Esophagus mucosa (tissue), 1 donor: Measurements from ENCODE around the gene PDE9A. TPM values are rescaled to one million over a fixed set of nuclear protein-coding genes. Genes with fewer than 3 reads are reported as not detected.

ENCODE experiments used
- ATAC-seq: fragments of 200-7000 bp; cut with Tn5 transposase; one replicate; pipeline ENCODE4 v1.9.1; 2020
- total RNA-seq: library from RNA; stranded (reverse); gene quantifications from one replicate; pipeline ENCODE4 v1.2.4, GENCODE V29; 2023
- donor health status: DM: yes; HTN: yes; CAD: no.

PDE9A gene
- total RNA-seq, 1 donor from 2014 or later, result 1.8 TPM

DNA sequence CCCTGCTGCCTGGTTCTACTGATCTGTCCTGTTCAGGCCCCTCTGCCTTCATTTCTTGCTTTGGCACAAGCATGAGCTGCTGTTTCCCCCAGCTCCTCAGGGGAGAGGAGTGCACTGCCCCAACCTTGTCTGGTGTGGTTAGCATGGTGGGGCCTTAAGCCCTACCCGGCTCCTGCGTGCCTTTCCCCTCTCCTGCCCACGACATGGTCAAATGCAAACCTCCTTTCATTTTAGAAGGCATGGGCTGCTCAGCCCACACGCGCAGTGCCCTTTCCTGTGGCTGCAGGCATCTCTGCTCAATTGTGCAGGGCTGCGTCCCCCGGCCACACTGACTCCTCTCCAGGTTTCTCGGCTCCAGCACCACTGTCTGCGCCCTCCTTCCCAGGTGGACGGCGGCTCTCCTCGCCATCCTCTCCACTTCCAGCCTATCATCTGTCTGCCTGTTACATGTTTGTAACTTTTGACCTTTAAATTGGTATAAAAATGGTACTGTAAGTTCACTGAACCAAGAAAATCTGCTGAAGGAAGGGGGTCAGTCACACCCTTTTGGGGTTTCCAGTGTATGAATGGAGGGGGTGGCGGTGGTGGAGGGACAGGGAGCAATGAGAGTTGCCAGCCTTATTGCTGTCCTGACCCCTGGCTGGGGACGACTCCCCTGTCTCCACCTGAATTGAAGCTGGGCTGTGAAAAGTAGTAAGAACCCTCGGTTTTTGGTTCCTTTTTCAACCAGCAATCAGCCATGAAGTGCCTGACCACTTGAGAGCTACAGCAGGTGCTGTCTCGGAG is 5.1 kb downstream of the PDE9A start:
- no peak for ATAC-seq

- no peak for ATAC-seq
Measured at GRCh38 chr21:42659416-42660117, 6.1 kb downstream of the PDE9A start.

DNA sequence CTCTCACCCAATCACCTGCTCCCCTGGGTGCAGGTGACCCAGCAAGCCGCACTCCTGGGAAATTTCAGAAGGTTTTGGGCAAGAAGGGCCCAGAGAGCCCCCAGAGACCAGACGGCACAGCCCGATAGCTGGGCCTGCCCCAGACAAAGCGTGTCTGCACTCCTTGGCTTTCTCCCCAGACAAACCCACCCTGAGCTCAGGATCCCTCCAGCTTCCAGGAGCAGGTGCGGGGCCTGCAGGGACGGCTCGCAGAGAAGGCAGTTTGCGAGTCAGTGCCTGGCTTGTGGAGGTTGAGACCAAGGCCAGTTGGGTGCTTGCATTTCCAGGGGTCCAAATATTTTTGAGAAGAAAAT is 6.7 kb downstream of the PDE9A start:
- ATAC-seq, result no peak

DNA sequence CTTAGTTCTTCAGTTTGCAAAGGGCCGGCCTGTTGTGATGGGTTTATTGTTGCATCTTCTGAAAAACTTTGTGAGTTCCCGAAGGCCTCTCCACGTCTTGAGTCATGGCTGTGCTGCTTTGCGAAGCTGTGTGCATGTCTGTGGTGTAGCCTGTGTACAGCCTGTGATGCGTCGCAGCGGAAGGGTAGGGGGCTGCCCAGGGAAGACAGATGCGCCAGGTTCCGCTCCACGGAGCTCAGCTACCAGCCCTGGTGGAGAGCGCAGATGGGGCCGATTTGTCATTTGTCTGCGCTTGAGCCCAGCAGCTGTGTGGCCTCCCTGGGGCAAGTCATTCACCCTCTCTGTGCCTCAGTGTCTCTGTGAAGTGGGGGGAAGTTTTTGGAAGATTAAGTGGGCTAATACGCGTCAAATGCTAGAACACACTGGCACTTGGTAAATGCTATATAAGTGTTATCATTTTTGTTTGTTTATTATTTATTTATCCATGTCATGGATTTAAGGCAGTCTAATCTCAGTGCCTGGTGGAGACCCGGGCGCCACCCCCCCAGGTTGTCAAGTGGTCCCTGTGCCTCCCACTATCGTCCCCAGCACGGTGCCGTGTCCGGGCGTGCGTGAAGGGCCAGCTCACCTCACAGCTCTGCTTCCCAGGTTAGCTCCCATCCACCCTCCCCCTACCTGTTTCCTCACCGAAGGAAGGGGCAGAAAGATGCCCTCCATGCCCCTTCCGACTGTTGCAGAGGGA is 8.4 kb downstream of the PDE9A start:
- ATAC-seq, result no peak

- ATAC-seq, result no peak
Measured at GRCh38 chr21:42662430-42663199, 9.2 kb downstream of the PDE9A start.

GRCh38 chr21:42663200-42663750 is 9.9 kb downstream of the PDE9A start:
- no peak for ATAC-seq

DNA sequence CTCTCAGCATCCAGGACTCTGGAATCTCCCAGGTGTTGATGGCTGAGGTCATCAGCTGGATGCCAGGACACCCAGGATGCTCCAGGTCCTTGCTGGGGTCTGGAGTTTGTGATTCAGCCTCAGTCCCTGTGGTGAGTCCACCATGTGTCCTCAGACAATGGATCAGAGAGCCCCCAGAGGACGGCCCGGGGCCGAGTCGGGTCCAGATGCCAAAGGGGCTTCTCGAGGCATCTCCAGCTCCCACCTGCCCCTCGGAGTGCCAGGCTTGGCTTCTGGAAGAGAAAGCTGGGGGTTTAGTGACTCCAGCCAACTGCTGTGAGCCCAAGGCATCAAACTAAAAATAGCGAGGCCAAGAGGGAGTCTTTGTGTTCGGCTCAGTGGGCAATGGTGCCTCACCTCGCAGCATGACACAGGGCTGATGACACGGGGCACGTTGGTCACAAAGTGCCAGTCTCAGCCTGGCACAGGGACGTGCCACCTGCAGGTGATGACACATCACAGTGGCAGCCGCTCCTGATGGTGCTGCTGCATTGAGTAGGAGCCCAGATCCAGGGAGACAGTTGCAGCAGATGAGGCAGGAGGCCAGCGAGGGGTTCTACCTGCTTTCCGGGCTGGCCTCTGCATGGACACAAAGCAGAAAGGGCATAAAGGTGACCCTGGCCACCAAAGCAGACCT is 10.6 kb downstream of the PDE9A start:
- no peak for ATAC-seq

GRCh38 chr21:42664614-42665013 is 11.2 kb downstream of the PDE9A start:
- ATAC-seq, result no peak

GRCh38 chr21:42665026-42665425 is 11.6 kb downstream of the PDE9A start:
- ATAC-seq, result no peak

DNA sequence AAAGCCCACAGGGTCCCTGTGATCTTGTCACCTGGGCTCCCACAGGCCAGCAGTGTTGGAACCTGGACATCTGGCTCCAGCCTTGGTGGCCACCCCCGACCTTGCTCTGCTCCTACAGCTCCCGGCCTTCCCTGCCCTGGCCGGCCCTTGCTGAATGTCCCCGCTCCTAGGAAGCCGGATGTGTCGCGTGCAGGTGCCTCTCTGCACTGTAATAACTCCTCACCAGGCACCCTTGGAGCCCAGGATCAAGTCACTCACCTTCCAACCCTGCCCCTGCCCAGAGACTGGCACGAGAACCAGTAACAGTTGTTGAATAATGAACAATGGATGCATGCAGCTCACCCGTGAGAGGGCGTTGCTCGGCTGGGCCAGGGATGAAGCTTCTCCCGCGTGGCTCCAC is 12.1 kb downstream of the PDE9A start:
- ATAC-seq, result no peak

GRCh38 chr21:42666023-42666747 is 12.8 kb downstream of the PDE9A start:
- no peak for ATAC-seq

DNA sequence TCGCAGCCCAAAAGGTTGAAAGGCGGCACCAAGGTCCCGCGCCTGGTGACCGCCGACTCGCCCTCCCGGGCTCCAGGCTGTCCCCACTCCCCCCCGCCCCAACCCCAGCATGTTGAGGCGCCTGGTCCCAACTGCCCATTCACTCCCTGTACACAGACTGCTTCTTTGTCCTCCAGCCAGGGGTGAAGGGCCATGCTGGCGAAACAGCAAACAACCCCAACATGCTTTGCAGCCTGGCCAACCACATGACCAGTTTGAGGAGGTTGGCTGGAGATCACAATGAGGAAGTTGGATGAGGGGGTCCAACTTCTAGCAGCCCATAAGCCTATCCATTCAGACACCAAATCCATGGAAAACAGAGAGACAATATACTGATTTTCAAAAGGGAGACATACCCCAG is 13.5 kb downstream of the PDE9A start:
- ATAC-seq, result no peak

GRCh38 chr21:42668298-42668992 is 15.0 kb downstream of the PDE9A start:
- ATAC-seq, result no peak

DNA sequence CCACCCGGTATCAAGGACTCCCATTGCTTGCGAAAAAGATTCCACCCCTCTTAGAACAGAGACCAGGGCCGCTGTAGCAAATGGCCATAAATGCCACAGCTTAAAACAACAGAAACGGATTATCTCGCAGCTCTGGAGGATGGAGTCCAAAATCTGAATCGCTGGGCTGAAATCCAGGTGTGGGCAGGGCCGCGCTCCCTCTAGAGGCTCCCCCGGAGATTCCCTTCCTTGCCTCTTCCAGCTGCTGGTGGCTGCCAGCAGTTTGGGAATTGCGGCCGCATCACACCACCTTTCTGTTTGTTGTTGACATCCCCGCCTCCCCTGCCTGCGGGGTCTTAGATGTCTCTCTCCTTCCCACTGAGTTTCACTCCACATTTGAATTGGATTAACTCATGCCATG is 15.6 kb downstream of the PDE9A start:
- no peak for ATAC-seq

GRCh38 chr21:42670058-42670880 is 16.8 kb downstream of the PDE9A start:
- ATAC-seq, result no peak

DNA sequence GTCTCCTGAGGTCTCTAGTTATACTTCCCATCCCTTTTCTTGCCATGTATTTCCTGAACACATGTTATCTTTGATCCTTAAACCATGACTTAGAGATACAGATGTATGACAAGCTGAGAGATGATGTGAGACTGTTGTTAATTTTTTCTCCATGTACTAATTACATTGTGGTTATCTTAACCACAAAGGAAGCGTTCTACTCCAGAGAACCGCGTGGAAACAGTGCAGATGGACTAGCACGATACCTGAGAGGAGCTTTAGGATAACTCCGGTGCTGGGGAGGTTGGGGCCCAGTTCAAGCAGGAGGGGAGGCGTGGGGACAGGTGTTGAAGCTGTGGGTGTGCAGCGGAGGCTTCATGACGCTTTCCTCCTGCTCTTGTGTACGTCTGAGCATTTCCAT is 17.5 kb downstream of the PDE9A start:
- no peak for ATAC-seq

DNA sequence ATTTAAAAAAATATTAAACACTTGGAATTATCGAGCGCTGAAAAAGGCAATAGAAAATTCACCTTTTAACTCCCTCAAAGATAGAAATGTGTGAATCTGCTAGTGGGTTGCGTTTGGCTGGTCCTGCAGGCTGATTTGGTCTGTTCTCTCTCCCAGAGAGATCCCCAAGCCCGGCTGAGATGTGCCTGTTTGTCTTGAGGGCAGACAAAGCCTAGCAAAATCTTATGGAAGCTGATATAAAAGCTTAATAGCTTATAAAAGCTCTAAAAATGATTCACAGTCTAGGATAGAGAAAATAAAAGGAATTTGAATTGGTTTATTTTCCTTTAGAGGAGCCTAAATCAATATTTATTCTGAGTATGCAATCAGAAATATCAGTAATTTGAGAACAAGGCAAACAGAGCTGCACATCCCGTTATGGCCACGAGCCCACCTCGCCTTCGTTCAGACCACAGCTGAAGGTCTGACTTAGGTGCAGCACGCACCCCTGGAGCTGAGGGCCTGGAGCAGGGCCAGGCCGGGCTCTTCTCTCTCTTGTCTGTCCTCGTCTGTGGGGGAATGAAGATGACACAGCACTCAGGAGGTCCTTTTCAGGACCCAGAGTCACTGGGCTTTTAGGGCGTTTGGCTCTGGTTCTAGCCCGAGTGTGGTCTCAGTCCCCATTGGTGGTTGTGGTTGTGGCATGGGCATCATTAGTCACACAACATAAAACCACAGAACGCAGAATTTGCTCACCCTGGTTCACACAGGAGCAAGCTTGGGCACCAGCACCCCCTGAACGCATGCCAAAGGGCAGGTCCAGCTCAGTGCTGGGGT is 18.6 kb downstream of the PDE9A start:
- no peak for ATAC-seq

DNA sequence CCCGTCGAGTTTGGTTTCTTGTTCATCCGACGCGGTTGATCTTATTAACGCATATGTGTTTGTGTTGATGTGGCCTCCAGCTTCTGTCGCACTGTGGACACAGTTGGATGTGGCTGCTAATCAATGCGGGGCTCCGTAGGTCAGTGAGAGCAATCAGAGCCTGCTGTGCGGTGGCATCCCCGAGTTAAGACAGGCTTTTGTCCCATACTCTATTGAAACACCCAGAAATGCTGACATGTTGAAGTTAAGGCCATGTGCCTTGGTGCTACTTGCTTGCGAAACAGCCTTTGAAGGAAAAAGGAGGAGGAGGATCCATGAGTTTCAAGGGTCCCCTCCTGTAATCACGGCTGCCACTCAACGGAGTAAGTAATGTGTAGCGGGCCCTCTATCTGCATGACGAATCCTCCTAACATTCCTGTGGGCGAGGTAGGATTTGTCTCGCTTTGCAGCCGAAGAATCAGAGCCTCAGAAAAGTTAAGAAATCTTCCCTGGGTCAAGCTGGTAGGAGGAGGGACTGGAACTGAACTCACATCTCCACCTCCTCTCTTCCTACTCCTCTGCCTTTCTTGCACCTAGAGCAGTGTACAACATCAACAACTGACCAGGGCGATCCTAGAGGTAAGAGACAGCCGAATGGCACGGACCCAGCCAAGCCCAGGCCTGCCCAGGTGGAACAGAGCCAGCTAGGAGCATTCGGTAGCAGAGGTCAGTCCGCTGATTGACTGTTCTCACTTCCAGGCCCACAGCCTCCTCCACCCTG is 19.5 kb downstream of the PDE9A start:
- ATAC-seq, result peak; percentile 34
